Right cardiac atrium (tissue), 5 donors: ENCODE results near the gene DRP2. TPM values are rescaled to one million over a fixed set of nuclear protein-coding genes. Genes with fewer than 3 reads are reported as not detected.

Source experiments
- ATAC-seq, 2 donors: fragments of 200-7000 bp; cut with Tn5 transposase; one replicate each; pipeline versions ENCODE4 v1.8.0 to v1.9.1; 2020; ENCODE audit warnings: moderate library complexity in 2 of 2, mild to moderate bottlenecking in 1 of 2
- DNase-seq, 3 donors: peaks; one replicate each; pipeline ENCODE4 v3.0.0-alpha.2; 2020
- H3K27ac ChIP-seq: one replicate; pipeline ENCODE4 v1.5.1; 2013; ENCODE audit warnings: mild to moderate bottlenecking, low read length, control low read depth, moderate library complexity
- H3K27me3 ChIP-seq: one replicate; pipeline ENCODE4 v1.6.1; 2013; ENCODE audit not compliant: control insufficient read depth, insufficient read depth
- H3K4me1 ChIP-seq: one replicate; pipeline ENCODE4 v1.6.1; 2013; ENCODE audit warnings: low read length; ENCODE audit not compliant: control insufficient read depth, insufficient read depth
- H3K4me3 ChIP-seq: one replicate; pipeline ENCODE4 v1.5.1; 2013; ENCODE audit warnings: low read length, control low read depth
- H3K9me3 ChIP-seq: one replicate; pipeline ENCODE4 v1.6.1; 2013; ENCODE audit warnings: low read length; ENCODE audit not compliant: control insufficient read depth
- WGBS: extraction: QIAGEN DNeasy Blood & Tissue Kit; methylation state at CpG from one replicate; pipeline ENCODE4 v1.1.7; 2013; 5-methylcytosine and 5-hydroxymethylcytosine counted together
- intact Hi-C, 4 donors: fragments of 100-400 bp; cut with DNase I; formaldehyde crosslinking; loops; one replicate each; pipeline versions ENCODE4 v1.11.0 to v1.14.0; 2022 to 2023
- polyA plus RNA-seq: library from polyadenylated mRNA; stranded (reverse); fragments of 200-250 nt; gene quantifications from one replicate; pipeline ENCODE4 v1.2.3, GENCODE V29; 2013
- total RNA-seq, 4 donors: library from RNA; stranded (reverse); fragmentation: NEBNext Ultra II Directional; extraction: Animal tissue kit (Norgen Biotek cat#: 25700); gene quantifications; one replicate each; pipeline ENCODE4 v1.2.1, GENCODE V29; 2021
- donor health status: healthy with polysubstance abuse.
- donor health status: DM: no; HTN: yes; CAD: no.
- donor health status: DM: no; HTN: no; CAD: no.
- donor health status: DM: no; HTN: yes; CAD: no; lungs with severe emphysema.
- donor health status: DM: yes; HTN: yes; CAD: no.

DRP2 gene
- total and polyA plus RNA-seq, 5 donors, result 0.03 to 0.27 (median 0.15) TPM

GRCh38 chrX:101208152-101208905 is 11.3 kb upstream of the DRP2 start:
- no peak for ATAC-seq
- Histone ChIP-seq H3K27me3 (no peaks in the 10 kb centered on the region), H3K27ac (no peak overlapping the region), H3K9me3 (no peaks in the 10 kb centered on the region), H3K4me3 (no peak overlapping the region), H3K4me1 (no peaks in the 10 kb centered on the region)
- WGBS, result 29% methylated on average over 4 of the region's 4 CpGs
- intact Hi-C loops, result no loop called here
- no peak for DNase-seq

DNA sequence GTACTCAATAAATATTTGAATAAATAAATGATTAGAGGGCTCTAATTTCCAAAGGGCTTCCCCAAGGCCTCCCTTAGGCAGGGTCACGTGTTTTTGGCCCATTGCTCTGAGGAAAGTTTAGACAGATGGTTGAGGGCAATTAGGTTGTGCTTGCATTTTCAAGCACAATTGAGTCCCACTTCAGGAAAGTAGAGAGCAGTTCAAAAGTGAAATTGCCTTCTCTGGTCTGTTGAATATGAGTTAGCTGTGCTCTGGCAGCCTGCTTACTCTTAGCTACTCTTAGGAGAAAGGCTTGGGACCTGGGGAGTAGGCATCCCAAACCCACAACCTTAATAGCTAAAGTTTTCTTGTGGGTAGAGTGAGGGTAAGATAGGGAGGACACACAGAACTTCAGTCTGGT is 9.0 kb upstream of the DRP2 start:
- intact Hi-C loops, result no loop called here
- H3K4me3 ChIP-seq, result no peak overlapping the region
- ATAC-seq (no peak), DNase-seq (no peak)
- no peaks in the 10 kb centered on the region for H3K9me3 ChIP-seq
- H3K27ac ChIP-seq, result no peak overlapping the region
- no peaks in the 10 kb centered on the region for H3K27me3 ChIP-seq
- 89% methylated on average over 1 of the region's 1 CpG for WGBS
- no peaks in the 10 kb centered on the region for H3K4me1 ChIP-seq

DNA sequence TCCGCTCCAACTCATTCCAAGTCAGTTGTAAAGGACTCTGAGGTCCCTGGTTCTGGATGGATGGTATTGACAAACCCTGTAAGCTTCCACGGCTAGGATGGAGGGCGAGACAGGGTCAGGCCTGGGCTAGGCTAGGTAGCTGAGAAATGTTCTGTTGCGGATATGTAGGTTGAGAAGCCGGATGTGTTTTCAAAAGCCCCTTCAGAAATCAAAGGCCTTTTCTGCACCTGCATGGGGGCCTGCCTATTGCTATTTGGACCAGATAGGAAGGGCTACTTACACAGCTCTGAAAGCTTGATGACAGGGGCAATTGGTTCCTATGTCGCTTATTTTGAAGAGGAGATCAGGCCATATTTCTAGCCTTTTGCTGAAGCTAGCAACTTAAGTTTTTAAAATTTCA is 1.9 kb upstream of the DRP2 start:
- H3K4me1 ChIP-seq, result no peaks in the 10 kb centered on the region
- no peak overlapping the region for H3K27ac ChIP-seq
- H3K4me3 ChIP-seq, result no peak overlapping the region
- H3K9me3 ChIP-seq, result no peaks in the 10 kb centered on the region
- 80% methylated on average over 6 of the region's 6 CpGs for WGBS
- no peaks in the 10 kb centered on the region for H3K27me3 ChIP-seq
- ATAC-seq (no peak), DNase-seq (no peak)
- intact Hi-C loops, result no loop called here

GRCh38 chrX:101219864-101220346 is 319 bp downstream of the DRP2 start:
- DNase-seq, result no peak
- ATAC-seq, result no peak
- WGBS, result 37% methylated on average over 12 of the region's 12 CpGs

GRCh38 chrX:101220662-101221260 is 1.2 kb downstream of the DRP2 start:
- WGBS, result 50% methylated on average over 4 of the region's 4 CpGs
- Histone ChIP-seq H3K9me3 (no peaks in the 10 kb centered on the region), H3K27me3 (no peaks in the 10 kb centered on the region), H3K4me3 (no peak overlapping the region), H3K4me1 (no peaks in the 10 kb centered on the region), H3K27ac (no peak overlapping the region)
- intact Hi-C loops, result no loop called here
- ATAC-seq, result no peak
- no peak for DNase-seq

More at GRCh38 chrX:101219864-101220346, 319 bp downstream of the DRP2 start:
- Histone ChIP-seq H3K4me1 (no peaks in the 10 kb centered on the region), H3K27ac (no peak overlapping the region), H3K9me3 (no peaks in the 10 kb centered on the region), H3K27me3 (no peaks in the 10 kb centered on the region), H3K4me3 (no peak overlapping the region)
- intact Hi-C loops, result no loop called here

- Histone ChIP-seq H3K27ac (no peak overlapping the region), H3K4me1 (no peaks in the 10 kb centered on the region), H3K27me3 (no peaks in the 10 kb centered on the region), H3K9me3 (no peaks in the 10 kb centered on the region), H3K4me3 (no peak overlapping the region)
- DNase-seq, result no peak
- ATAC-seq, result no peak
- 95% methylated on average over 1 of the region's 1 CpG for WGBS
- intact Hi-C loops, result no loop called here
These were observed 3.6 kb downstream of the DRP2 start for GRCh38 chrX:101223226-101223625.

GRCh38 chrX:101229170-101229569 is 9.6 kb downstream of the DRP2 start:
- H3K9me3 ChIP-seq, result no peaks in the 10 kb centered on the region
- no peaks in the 10 kb centered on the region for H3K4me1 ChIP-seq
- no peaks in the 10 kb centered on the region for H3K27me3 ChIP-seq
- 98% methylated on average over 1 of the region's 1 CpG for WGBS
- H3K4me3 ChIP-seq, result no peak overlapping the region
- DNase-seq (no peak), ATAC-seq (no peak)
- H3K27ac ChIP-seq, result no peak overlapping the region
- intact Hi-C loops, result no loop called here

DNA sequence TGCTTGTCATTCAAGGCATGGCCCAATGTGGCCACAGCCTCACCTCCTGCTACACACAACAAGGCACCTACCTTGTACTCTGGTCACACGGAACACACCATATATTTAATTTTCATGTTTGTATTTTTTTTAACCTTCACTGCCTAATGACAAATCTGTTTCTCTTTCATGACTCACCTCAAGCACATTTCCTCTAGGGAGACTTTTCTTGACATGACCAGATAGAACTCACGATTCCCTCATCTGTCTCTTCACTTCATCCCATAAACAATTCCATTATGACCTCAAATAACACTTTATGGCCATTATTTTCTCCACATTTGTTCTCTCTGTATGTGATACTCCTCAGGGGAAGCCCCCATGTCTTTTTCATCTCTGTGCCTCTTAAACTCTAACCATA is 11.1 kb downstream of the DRP2 start:
- WGBS, result 95% methylated on average over 2 of the region's 2 CpGs
- no peak for DNase-seq
- no peaks in the 10 kb centered on the region for H3K9me3 ChIP-seq
- H3K4me1 ChIP-seq, result no peaks in the 10 kb centered on the region
- no peak for ATAC-seq
- H3K27ac ChIP-seq, result no peak overlapping the region
- H3K27me3 ChIP-seq, result no peaks in the 10 kb centered on the region
- intact Hi-C loops, result no loop called here
- H3K4me3 ChIP-seq, result no peak overlapping the region

GRCh38 chrX:101231080-101231479 is 11.5 kb downstream of the DRP2 start:
- ATAC-seq (no peak), DNase-seq (no peak)
- Histone ChIP-seq H3K4me1 (no peaks in the 10 kb centered on the region), H3K4me3 (no peak overlapping the region), H3K27me3 (no peaks in the 10 kb centered on the region), H3K9me3 (no peaks in the 10 kb centered on the region), H3K27ac (no peak overlapping the region)
- WGBS, result 88% methylated on average over 1 of the region's 1 CpG
- intact Hi-C loops, result no loop called here

DNA sequence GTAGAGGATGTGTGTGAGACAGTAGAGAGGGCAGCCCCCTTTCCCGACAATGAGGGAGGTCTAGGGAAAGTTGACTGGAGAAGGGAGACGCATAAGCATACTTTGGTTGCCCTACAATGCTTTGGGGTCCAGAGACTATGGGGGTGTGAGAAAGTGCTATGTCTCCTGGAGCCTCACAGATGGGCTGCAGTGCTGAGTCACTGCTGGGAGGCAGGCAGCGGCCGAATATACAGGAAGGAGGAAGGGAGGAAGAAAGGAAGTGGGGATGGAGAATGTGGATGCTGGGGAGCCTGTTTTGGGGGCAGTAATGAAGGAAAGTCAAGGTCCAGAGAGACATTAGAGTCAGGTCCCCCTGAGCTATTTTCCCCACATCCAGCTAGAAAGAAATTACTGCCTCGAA is 12.7 kb downstream of the DRP2 start:
- WGBS, result 85% methylated on average over 5 of the region's 5 CpGs
- DNase-seq (no peak), ATAC-seq (no peak)
- H3K4me3 ChIP-seq, result no peak overlapping the region
- H3K4me1 ChIP-seq, result no peaks in the 10 kb centered on the region
- no peaks in the 10 kb centered on the region for H3K9me3 ChIP-seq
- H3K27me3 ChIP-seq, result no peaks in the 10 kb centered on the region
- intact Hi-C loops, result no loop called here
- H3K27ac ChIP-seq, result no peak overlapping the region

DNA sequence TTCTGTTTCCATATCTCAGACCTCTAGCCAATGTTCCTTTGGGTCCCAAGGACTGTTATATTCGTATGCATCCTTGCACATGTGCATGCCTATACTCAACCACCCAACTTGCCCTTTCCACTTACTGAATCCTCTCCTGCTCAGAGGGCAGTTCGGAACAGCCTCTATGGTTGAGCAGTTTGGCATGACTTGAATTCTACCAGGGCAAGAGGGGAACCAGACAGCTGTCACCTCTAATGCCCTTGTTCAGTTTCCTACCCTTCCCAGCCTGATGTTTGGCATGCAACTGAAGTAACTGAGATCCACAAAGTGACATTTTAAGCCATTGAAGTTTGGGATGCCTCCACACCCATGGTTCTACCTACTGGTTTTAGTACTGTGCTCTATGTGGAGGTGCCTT is 17.5 kb downstream of the DRP2 start:
- ATAC-seq (no peak), DNase-seq (no peak)
- H3K27me3 ChIP-seq, result no peaks in the 10 kb centered on the region
- 27% methylated on average over 2 of the region's 2 CpGs for WGBS
- no peaks in the 10 kb centered on the region for H3K4me1 ChIP-seq
- no peaks in the 10 kb centered on the region for H3K9me3 ChIP-seq
- intact Hi-C loops, result no loop called here
- no peak overlapping the region for H3K27ac ChIP-seq
- H3K4me3 ChIP-seq, result no peak overlapping the region
